Measurements from ENCODE around the gene PRKRA. TPM values are rescaled to one million over a fixed set of nuclear protein-coding genes. Genes with fewer than 3 reads are reported as not detected.

PRKRA gene
- total RNA-seq, 1 donor = 60.9 TPM

DNA sequence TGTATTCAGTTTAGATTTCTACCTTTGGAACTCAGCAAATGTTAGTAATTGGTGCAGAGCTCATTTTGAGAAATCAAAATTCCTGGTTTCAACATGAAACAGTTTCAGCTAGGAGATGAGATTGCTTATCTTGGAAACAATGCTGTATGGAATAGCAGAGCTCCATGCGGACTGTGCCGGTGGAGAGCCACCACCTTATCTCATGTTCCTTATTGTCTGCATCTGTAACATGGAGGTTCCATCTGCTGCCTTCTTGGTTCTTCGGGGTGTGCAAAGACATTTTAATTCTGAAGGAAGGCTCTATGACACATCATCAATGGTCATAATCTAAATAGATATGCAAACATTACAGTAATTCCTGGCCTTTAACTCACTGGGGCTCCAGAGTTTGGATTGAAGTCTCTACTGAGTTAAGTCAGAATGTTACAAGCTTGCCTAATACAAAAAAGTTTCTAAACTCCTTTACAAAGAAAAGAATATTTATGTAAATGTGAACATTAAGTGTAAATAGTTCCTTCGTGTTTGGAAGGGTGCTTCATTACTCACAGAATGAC is 65.3 kb downstream of the PRKRA start:
- TF ChIP-seq, protein P1, sequence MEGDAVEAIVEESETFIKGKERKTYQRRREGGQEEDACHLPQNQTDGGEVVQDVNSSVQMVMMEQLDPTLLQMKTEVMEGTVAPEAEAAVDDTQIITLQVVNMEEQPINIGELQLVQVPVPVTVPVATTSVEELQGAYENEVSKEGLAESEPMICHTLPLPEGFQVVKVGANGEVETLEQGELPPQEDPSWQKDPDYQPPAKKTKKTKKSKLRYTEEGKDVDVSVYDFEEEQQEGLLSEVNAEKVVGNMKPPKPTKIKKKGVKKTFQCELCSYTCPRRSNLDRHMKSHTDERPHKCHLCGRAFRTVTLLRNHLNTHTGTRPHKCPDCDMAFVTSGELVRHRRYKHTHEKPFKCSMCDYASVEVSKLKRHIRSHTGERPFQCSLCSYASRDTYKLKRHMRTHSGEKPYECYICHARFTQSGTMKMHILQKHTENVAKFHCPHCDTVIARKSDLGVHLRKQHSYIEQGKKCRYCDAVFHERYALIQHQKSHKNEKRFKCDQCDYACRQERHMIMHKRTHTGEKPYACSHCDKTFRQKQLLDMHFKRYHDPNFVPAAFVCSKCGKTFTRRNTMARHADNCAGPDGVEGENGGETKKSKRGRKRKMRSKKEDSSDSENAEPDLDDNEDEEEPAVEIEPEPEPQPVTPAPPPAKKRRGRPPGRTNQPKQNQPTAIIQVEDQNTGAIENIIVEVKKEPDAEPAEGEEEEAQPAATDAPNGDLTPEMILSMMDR (IDR thresholded peaks at IDR 0.05; ENCODE audit: insufficient read depth, low read depth, low read length) = no peak
- H3K4me3 ChIP-seq (ENCODE audit: low read depth, low read length) = no peak overlapping the region
- DNase-seq (ENCODE audit: low read depth) = no peak

DNA sequence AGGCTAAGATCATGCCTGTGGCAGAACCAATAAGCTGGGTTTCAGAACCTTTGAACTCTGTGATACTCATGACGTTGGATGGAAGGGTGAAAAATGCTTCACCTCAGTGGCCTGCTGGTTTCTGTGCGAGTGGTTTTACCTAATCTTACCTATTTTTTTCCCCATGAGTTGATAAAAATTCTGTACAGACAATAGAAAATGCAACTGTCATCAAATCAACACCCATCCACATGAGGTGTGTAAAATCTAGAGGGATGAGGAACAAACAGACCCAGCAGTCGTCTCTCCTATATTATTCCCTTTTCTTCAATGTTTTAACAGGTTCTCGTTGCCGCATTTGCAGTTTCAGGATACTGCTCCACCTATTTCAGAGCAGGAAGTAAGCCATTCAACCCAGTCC is 67.3 kb downstream of the PRKRA start:
- no peak for DNase-seq (ENCODE audit: low read depth)
- no peak overlapping the region for H3K4me3 ChIP-seq (ENCODE audit: low read depth, low read length)
- TF ChIP-seq, protein P1 (IDR thresholded peaks at IDR 0.05; ENCODE audit: insufficient read depth, low read depth, low read length) = no peak

Other genes with a start within 250 kb of the PRKRA start
- 0.97 and 1.3 TPM in 2 replicates for gene PJVK, start 203 bp upstream of the PRKRA start, total RNA-seq
- 31.2 and 38.9 TPM in 2 replicates for gene FKBP7, start 27.4 kb upstream of the PRKRA start, total RNA-seq
- 8.4 and 8.6 TPM in 2 replicates for gene PLEKHA3, start 29.3 kb upstream of the PRKRA start, total RNA-seq